Neuronal stem cell (in vitro differentiated cells): Measurements from ENCODE around the gene DOCK4.

ENCODE experiments used
- DNase-seq: peaks from one replicate; pipeline ENCODE4 v3.0.0-alpha.2; 2013; ENCODE audit warnings: low spot score
- H2AFZ ChIP-seq: one replicate; pipeline ENCODE4 v1.6.1; 2013; ENCODE audit warnings: mild to moderate bottlenecking, low read length, inconsistent platforms
- H2AK5ac ChIP-seq: 2 replicates; pipeline ENCODE4 v1.6.1; 2013; ENCODE audit warnings: low read depth, mild to moderate bottlenecking, inconsistent platforms, low read length, moderate library complexity, mixed read lengths
- H2BK120ac ChIP-seq: 2 replicates; pipeline ENCODE4 v1.6.1; 2013; ENCODE audit warnings: low read depth, mild to moderate bottlenecking, inconsistent platforms, low read length, moderate library complexity, mixed read lengths
- H2BK12ac ChIP-seq: one replicate; pipeline ENCODE4 v1.6.1; 2013; ENCODE audit warnings: low read length, inconsistent platforms
- H2BK15ac ChIP-seq: 2 replicates; pipeline ENCODE4 v1.6.1; 2013; ENCODE audit warnings: mild to moderate bottlenecking, low read length, inconsistent platforms, mixed read lengths
- H2BK5ac ChIP-seq: one replicate; pipeline ENCODE4 v1.6.1; 2013; ENCODE audit warnings: inconsistent platforms, mild to moderate bottlenecking, low read length, moderate library complexity
- H3K14ac ChIP-seq: one replicate; pipeline ENCODE4 v1.6.1; 2013; ENCODE audit warnings: low read length, inconsistent platforms
- H3K18ac ChIP-seq: 2 replicates; pipeline ENCODE4 v1.6.1; 2013; ENCODE audit warnings: low read length, inconsistent platforms
- H3K23ac ChIP-seq: 2 replicates; pipeline ENCODE4 v1.6.1; 2013; ENCODE audit warnings: low read depth, mild to moderate bottlenecking, mixed read lengths, low read length, inconsistent platforms; ENCODE audit not compliant: poor library complexity
- H3K27ac ChIP-seq: replicated peaks from 3 replicates; pipeline ENCODE4 v1.5.1; 2013; ENCODE audit warnings: low read length, inconsistent platforms
- H3K27me3 ChIP-seq, 3 experiments: 2 replicates each; pipeline ENCODE4 v1.6.1; 2013; ENCODE audit warnings: low read length in 3 of 3, mild to moderate bottlenecking in 2 of 3, inconsistent platforms in 1 of 3, low read depth in 1 of 3, mixed read lengths in 1 of 3, moderate library complexity in 1 of 3; ENCODE audit not compliant: control insufficient read depth in 3 of 3, insufficient read depth in 3 of 3
- H3K36me3 ChIP-seq, 2 donors: replicated peaks in 1 of 2; 2 replicates each; pipeline ENCODE4 v1.6.1; 2013; ENCODE audit warnings: low read length in 2 of 2; ENCODE audit not compliant: control insufficient read depth in 2 of 2, insufficient read depth in 2 of 2
- H3K4ac ChIP-seq: 2 replicates; pipeline ENCODE4 v1.6.1; 2013; ENCODE audit warnings: inconsistent platforms, mild to moderate bottlenecking, low read length, moderate library complexity
- H3K4me1 ChIP-seq, 2 donors: 1 replicate in 1 of 2; 2 replicates in 1 of 2; pipeline ENCODE4 v1.6.1; 2013; ENCODE audit warnings: low read length in 2 of 2, low read depth in 1 of 2; ENCODE audit not compliant: control insufficient read depth in 2 of 2, insufficient read depth in 1 of 2
- H3K4me2 ChIP-seq: one replicate; pipeline ENCODE4 v1.6.1; 2013; ENCODE audit warnings: mild to moderate bottlenecking, low read length, inconsistent platforms; ENCODE audit not compliant: insufficient read depth, poor library complexity, severe bottlenecking
- H3K4me3 ChIP-seq, 2 donors: 2 replicates each; pipeline ENCODE4 v1.5.1; 2013; ENCODE audit warnings: low read length in 2 of 2, mild to moderate bottlenecking in 2 of 2, inconsistent platforms in 1 of 2, moderate library complexity in 1 of 2
- H3K79me1 ChIP-seq: one replicate; pipeline ENCODE4 v1.6.1; 2013; ENCODE audit warnings: low read depth, mild to moderate bottlenecking, inconsistent platforms, low read length, moderate library complexity
- H3K9ac ChIP-seq: one replicate; pipeline ENCODE4 v1.6.1; 2013; ENCODE audit warnings: mild to moderate bottlenecking, low read depth, low read length, inconsistent platforms; ENCODE audit not compliant: poor library complexity
- H3K9me3 ChIP-seq, 2 donors: replicated peaks in 1 of 2; 2 replicates each; pipeline versions ENCODE3 to v1.6.1; 2013; ENCODE audit warnings: low read length in 2 of 2, mild to moderate bottlenecking in 2 of 2, inconsistent platforms in 1 of 2, low read depth in 1 of 2, mixed read lengths in 1 of 2, moderate library complexity in 1 of 2; ENCODE audit not compliant: control insufficient read depth in 2 of 2, insufficient read depth in 1 of 2
- H4K8ac ChIP-seq: one replicate; pipeline ENCODE4 v1.6.1; 2013; ENCODE audit warnings: low read depth, mild to moderate bottlenecking, inconsistent platforms, low read length, moderate library complexity
- H4K91ac ChIP-seq: one replicate; pipeline ENCODE4 v1.6.1; 2013; ENCODE audit warnings: low read length, low read depth, mild to moderate bottlenecking, inconsistent platforms; ENCODE audit not compliant: poor library complexity
- WGBS, 2 donors: extraction: QIAGEN DNeasy Blood & Tissue Kit; methylation state at CpG; one replicate each; pipeline ENCODE4 v1.1.7; 2013; ENCODE audit warnings: missing lambda C conversion rate in 2 of 2, mixed read lengths in 1 of 2; ENCODE audit not compliant: insufficient read length in 2 of 2, insufficient replicate concordance in 1 of 2; ENCODE audit errors: extremely low coverage in 2 of 2; 5-methylcytosine and 5-hydroxymethylcytosine counted together

The DOCK4 gene

DNA sequence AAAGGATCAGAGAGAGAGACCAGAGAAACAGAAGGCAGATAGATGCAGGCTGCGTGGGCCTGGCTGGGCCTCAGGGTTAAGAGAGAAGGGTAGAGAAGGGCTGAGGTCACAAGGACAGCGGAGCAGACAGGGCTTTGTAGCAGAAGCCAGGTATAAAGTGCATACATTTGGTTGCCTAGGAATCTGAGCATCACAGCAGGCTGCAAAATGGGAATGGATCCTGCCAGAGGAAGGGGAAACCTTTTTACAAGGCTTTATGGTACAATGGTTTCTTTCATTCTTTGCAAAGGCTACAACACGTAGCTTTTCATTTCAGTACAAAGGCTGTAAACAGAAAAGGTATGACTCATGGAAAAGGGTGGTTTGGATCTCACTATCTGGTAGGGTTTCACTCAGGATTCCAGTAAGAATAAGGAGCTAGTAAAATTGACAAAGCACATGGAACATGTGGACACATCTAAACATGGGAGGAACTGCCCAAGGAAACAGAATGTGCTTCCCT lies 275.1 kb downstream of the DOCK4 start:
- peak; percentile 21 for DNase-seq
- Histone ChIP-seq H3K4me3 (no peak overlapping the region), H4K8ac (no peak overlapping the region), H3K27me3 (no peaks in the 10 kb centered on the region), H4K91ac (no peak overlapping the region), H3K9me3 (no peaks in the 10 kb centered on the region), H3K4me1 (peaks cover 8 to 10% of the 10 kb centered on the region in 2 donors), H3K36me3 (peaks cover 2 to 20% of the 10 kb centered on the region in 2 donors), H2BK120ac (no peak overlapping the region), H3K14ac (no peak overlapping the region), H2BK5ac (no peak overlapping the region), H2AFZ (peak overlapping the region; percentile 1), H2BK12ac (no peak overlapping the region), H3K4me2 (no peak overlapping the region), H3K23ac (no peak overlapping the region), H3K9ac (no peak overlapping the region), H3K27ac (peak overlapping the region; percentile 27), H3K18ac (no peak overlapping the region), H3K79me1 (no peaks in the 10 kb centered on the region), H3K4ac (no peak overlapping the region), H2AK5ac (no peak overlapping the region), H2BK15ac (no peak overlapping the region)
- no CpG with 5 or more reads among the region's 3 CpGs for WGBS, 2 donors

DNA sequence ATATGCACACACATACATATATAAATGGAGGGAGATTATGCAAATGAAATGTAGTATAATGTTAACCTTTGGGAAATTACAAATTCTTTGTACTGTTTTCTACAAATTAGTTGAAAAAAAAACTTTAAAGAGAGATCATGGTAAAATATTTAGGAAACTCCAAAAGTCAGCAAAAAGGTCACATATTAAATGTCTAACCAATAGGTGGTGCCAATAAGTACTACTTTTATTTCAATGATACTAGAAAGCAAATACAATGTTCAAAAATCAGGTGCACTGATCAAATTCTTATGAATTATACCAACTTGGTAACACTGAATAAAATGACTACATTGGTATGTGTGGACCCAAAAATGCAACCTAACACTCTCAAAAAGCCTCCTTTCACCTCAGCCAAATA lies 276.9 kb downstream of the DOCK4 start:
- Histone ChIP-seq H2BK12ac (no peak overlapping the region), H2AFZ (no peak overlapping the region), H3K4ac (no peak overlapping the region), H3K9ac (no peak overlapping the region), H2BK120ac (no peak overlapping the region), H3K79me1 (no peaks in the 10 kb centered on the region), H3K4me1 (peaks cover 8 to 10% of the 10 kb centered on the region in 2 donors), H2BK5ac (no peak overlapping the region), H2BK15ac (no peak overlapping the region), H3K18ac (no peak overlapping the region), H3K27ac (no peak overlapping the region), H3K23ac (no peak overlapping the region), H3K14ac (no peak overlapping the region), H4K8ac (no peak overlapping the region), H4K91ac (no peak overlapping the region), H3K4me2 (no peak overlapping the region), H3K27me3 (no peaks in the 10 kb centered on the region), H3K9me3 (no peaks in the 10 kb centered on the region), H3K36me3 (peaks cover 2 to 11% of the 10 kb centered on the region in 2 donors), H3K4me3 (no peak overlapping the region), H2AK5ac (no peak overlapping the region)
- DNase-seq, result no peak

DNA sequence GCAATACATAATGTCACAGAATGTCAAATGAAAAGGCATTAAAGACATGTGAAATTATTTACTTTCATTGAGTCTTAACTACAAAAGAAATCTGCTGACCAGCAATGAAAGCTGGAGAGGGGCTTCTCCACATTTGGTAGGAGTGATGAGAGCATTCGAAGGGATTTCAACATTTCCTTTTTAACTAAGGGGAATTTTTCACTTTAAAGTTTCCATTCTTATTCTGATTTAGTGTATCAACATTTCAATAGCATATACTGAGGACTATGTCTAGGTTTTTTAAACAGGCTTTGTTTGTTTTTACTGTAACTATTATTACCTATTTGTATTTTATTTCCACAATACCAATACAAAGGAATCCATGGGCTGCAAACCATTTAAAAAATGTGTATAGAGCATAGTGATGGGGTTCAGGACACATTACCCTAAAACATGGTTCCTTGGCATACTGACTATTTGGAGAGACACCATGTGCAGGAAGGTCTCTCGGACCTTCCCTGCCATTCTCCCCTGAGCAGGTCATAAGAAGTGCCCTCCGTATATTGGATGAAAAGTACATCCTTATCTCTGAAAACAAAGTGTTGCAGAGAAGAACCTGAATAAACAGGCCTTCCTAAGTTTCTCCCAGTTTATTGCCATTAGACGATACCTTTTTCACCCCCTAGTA lies 278.7 kb downstream of the DOCK4 start:
- no CpG with 5 or more reads among the region's 4 CpGs for WGBS, 2 donors
- no peak overlapping the region for H3K18ac ChIP-seq

GRCh38 chr7:111920329-111920728 lies 285.9 kb downstream of the DOCK4 start:
- no peak overlapping the region for H3K4me2 ChIP-seq
- no peak overlapping the region for H3K27ac ChIP-seq

More for the DNA sequence above, 278.7 kb downstream of the DOCK4 start:
- Histone ChIP-seq H3K9me3 (no peaks in the 10 kb centered on the region), H2BK5ac (no peak overlapping the region), H3K23ac (no peak overlapping the region), H3K14ac (no peak overlapping the region), H3K79me1 (no peaks in the 10 kb centered on the region), H2BK12ac (no peak overlapping the region), H3K4me2 (no peak overlapping the region), H2AK5ac (no peak overlapping the region), H3K27me3 (no peaks in the 10 kb centered on the region), H3K27ac (no peak overlapping the region), H3K4ac (no peak overlapping the region), H3K4me1 (peaks cover 8 to 10% of the 10 kb centered on the region in 2 donors), H4K8ac (no peak overlapping the region), H2AFZ (no peak overlapping the region), H3K4me3 (no peak overlapping the region), H2BK120ac (no peak overlapping the region), H3K9ac (no peak overlapping the region), H4K91ac (no peak overlapping the region), H3K36me3 (peaks cover 0 to 2% of the 10 kb centered on the region in 2 donors), H2BK15ac (no peak overlapping the region)
- DNase-seq, result no peak

More at GRCh38 chr7:111920329-111920728, 285.9 kb downstream of the DOCK4 start:
- peaks cover 0 to 5% of the 10 kb centered on the region in 2 donors for H3K36me3 ChIP-seq
- no peak overlapping the region for H2BK120ac ChIP-seq
- no peak for DNase-seq
- H3K23ac ChIP-seq, result no peak overlapping the region
- H3K9ac ChIP-seq, result no peak overlapping the region
- no peak overlapping the region for H4K91ac ChIP-seq
- no peak overlapping the region for H3K14ac ChIP-seq
- H3K18ac ChIP-seq, result no peak overlapping the region
- H2BK5ac ChIP-seq, result no peak overlapping the region
- no peak overlapping the region for H4K8ac ChIP-seq
- H3K9me3 ChIP-seq, result no peaks in the 10 kb centered on the region
- H3K27me3 ChIP-seq, result no peaks in the 10 kb centered on the region
- no peaks in the 10 kb centered on the region for H3K4me1 ChIP-seq
- no peak overlapping the region for H3K4ac ChIP-seq
- no peak overlapping the region for H2BK12ac ChIP-seq
- no peak overlapping the region for H2AK5ac ChIP-seq
- no peak overlapping the region for H2BK15ac ChIP-seq
- no peak overlapping the region for H3K4me3 ChIP-seq
- no CpG with 5 or more reads among the region's 1 CpG for WGBS, 2 donors
- H2AFZ ChIP-seq, result no peak overlapping the region
- no peaks in the 10 kb centered on the region for H3K79me1 ChIP-seq
